IMR-90 (cell line): ENCODE results near the gene FRK. TPM values are rescaled to one million over a fixed set of nuclear protein-coding genes. Genes with fewer than 3 reads are reported as not detected.

Experiments used
- ATAC-seq: fragments of 200-7000 bp; cut with Tn5 transposase; 2 replicates; pipeline ENCODE4 v1.9.1; 2020; ENCODE audit warnings: low read depth, mild to moderate bottlenecking, moderate library complexity
- BruUV-seq: library from RNA; stranded (reverse); fragments of 400-500 nt; replicated peaks from 2 replicates; lab custom pipeline; 2021; lab: Mats Ljungman, UMichigan
- CTCF ChIA-PET: fragments of 300-600 bp; formaldehyde crosslinking; extraction: SDS; loops from one replicate; lab custom pipeline; 2021; ENCODE audit warnings: antibody characterized with exemption; lab: Yijun Ruan, JAX
- POLR2A ChIA-PET: fragments of 300-600 bp; sonication (Branson Sonifier 250); formaldehyde crosslinking; loops from one replicate; lab custom pipeline; 2022; ENCODE audit warnings: antibody characterized with exemption; ENCODE audit not compliant: unreplicated experiment; lab: Charles Lee
- DNase-seq: peaks from one replicate; pipeline ENCODE4 v3.0.0; 2013
- H2AFZ ChIP-seq: replicated peaks from 2 replicates; pipeline ENCODE3; 2013; ENCODE audit warnings: low read length, mild to moderate bottlenecking; ENCODE audit not compliant: poor library complexity
- H2AK5ac ChIP-seq: 2 replicates; pipeline ENCODE4 v1.6.1; 2013; ENCODE audit warnings: low read depth, low read length, inconsistent platforms
- H2AK9ac ChIP-seq: replicated peaks from 2 replicates; pipeline ENCODE3; 2013; ENCODE audit warnings: mild to moderate bottlenecking, low read depth, low read length, moderate library complexity; ENCODE audit not compliant: poor library complexity
- H2BK120ac ChIP-seq: 2 replicates; pipeline ENCODE4 v1.6.1; 2013; ENCODE audit warnings: low read depth, low read length, inconsistent platforms
- H2BK15ac ChIP-seq: 3 replicates; pipeline ENCODE4 v1.6.1; 2013; ENCODE audit warnings: low read depth, low read length, inconsistent platforms
- H2BK20ac ChIP-seq: 2 replicates; pipeline ENCODE4 v1.6.1; 2013; ENCODE audit warnings: low read depth, mild to moderate bottlenecking, inconsistent platforms, low read length, moderate library complexity
- H2BK5ac ChIP-seq: 2 replicates; pipeline ENCODE4 v1.6.1; 2013; ENCODE audit warnings: mild to moderate bottlenecking, low read depth, low read length, inconsistent platforms; ENCODE audit not compliant: poor library complexity, severe bottlenecking
- H3K14ac ChIP-seq: replicated peaks from 2 replicates; pipeline ENCODE4 v1.6.1; 2013; ENCODE audit warnings: low read depth, low read length, inconsistent platforms
- H3K18ac ChIP-seq: 2 replicates; pipeline ENCODE4 v1.6.1; 2013; ENCODE audit warnings: low read depth, low read length, control low read depth
- H3K23ac ChIP-seq: 2 replicates; pipeline ENCODE4 v1.6.1; 2013; ENCODE audit warnings: low read depth, low read length, inconsistent platforms
- H3K27ac ChIP-seq: 2 replicates; pipeline ENCODE4 v1.5.1; 2013; ENCODE audit warnings: mild to moderate bottlenecking, control low read depth, low read length; ENCODE audit not compliant: insufficient read depth
- H3K27me3 ChIP-seq: 2 replicates; pipeline ENCODE4 v1.6.1; 2013; ENCODE audit warnings: low read length; ENCODE audit not compliant: control insufficient read depth, insufficient read depth
- H3K36me3 ChIP-seq: 2 replicates; pipeline ENCODE4 v1.6.1; 2013; ENCODE audit warnings: low read length, mixed read lengths; ENCODE audit not compliant: control insufficient read depth, insufficient read depth
- H3K4ac ChIP-seq: 2 replicates; pipeline ENCODE4 v1.6.1; 2013; ENCODE audit warnings: low read depth, low read length, inconsistent platforms
- H3K4me1 ChIP-seq: 2 replicates; pipeline ENCODE4 v1.6.1; 2013; ENCODE audit warnings: low read length, mixed read lengths; ENCODE audit not compliant: control insufficient read depth, insufficient read depth
- H3K4me2 ChIP-seq: 2 replicates; pipeline ENCODE4 v1.6.1; 2013; ENCODE audit warnings: low read depth, mild to moderate bottlenecking, control low read depth, low read length, moderate library complexity
- H3K4me3 ChIP-seq: 2 replicates; pipeline ENCODE4 v1.5.1; 2013; ENCODE audit warnings: low read depth, mild to moderate bottlenecking, control low read depth, low read length, moderate library complexity; ENCODE audit not compliant: insufficient read depth
- H3K56ac ChIP-seq: 2 replicates; pipeline ENCODE4 v1.6.1; 2013; ENCODE audit warnings: low read length, inconsistent platforms; ENCODE audit not compliant: insufficient read depth; ENCODE audit errors: extremely low read depth
- H3K79me1 ChIP-seq, 2 experiments: 2 replicates each; pipeline ENCODE4 v1.6.1; 2013; ENCODE audit warnings: low read length in 2 of 2, inconsistent platforms in 1 of 2, low read depth in 1 of 2
- H3K9ac ChIP-seq: 2 replicates; pipeline ENCODE4 v1.6.1; 2013; ENCODE audit warnings: low read depth, low read length, control low read depth
- H3K9me1 ChIP-seq: 2 replicates; pipeline ENCODE4 v1.6.1; 2013; ENCODE audit warnings: low read length, inconsistent platforms; ENCODE audit not compliant: insufficient read depth
- H3K9me3 ChIP-seq: 2 replicates; pipeline ENCODE4 v1.6.1; 2013; ENCODE audit warnings: low read length; ENCODE audit not compliant: control insufficient read depth, insufficient read depth
- H4K20me1 ChIP-seq: 2 replicates; pipeline ENCODE4 v1.6.1; 2013; ENCODE audit warnings: low read length, inconsistent platforms; ENCODE audit not compliant: insufficient read depth
- H4K5ac ChIP-seq: 2 replicates; pipeline ENCODE4 v1.6.1; 2013; ENCODE audit warnings: mild to moderate bottlenecking, low read depth, low read length, control low read depth
- H4K8ac ChIP-seq, 2 experiments: 2 replicates each; pipeline ENCODE4 v1.6.1; 2013; ENCODE audit warnings: low read depth in 2 of 2, low read length in 2 of 2, control low read depth in 1 of 2, inconsistent platforms in 1 of 2
- H4K91ac ChIP-seq: 2 replicates; pipeline ENCODE4 v1.6.1; 2013; ENCODE audit warnings: low read depth, low read length, inconsistent platforms; ENCODE audit not compliant: insufficient read depth
- BHLHE40 ChIP-seq: fragments of 150-350 bp; IDR thresholded peaks from 2 replicates; pipeline ENCODE4 v1.6.1; 2016; ENCODE audit warnings: mild to moderate bottlenecking, low read depth, low read length
- CEBPB ChIP-seq: IDR thresholded peaks from 2 replicates; pipeline ENCODE4 v1.6.1; 2012; ENCODE audit warnings: low read depth, low read length, improper control_type of control experiment
- CHD1 ChIP-seq: IDR thresholded peaks from 2 replicates; pipeline ENCODE4 v1.6.1; 2012; ENCODE audit warnings: low read depth, low read length, improper control_type of control experiment
- MAZ ChIP-seq: IDR thresholded peaks from 2 replicates; pipeline ENCODE4 v1.6.1; 2012; ENCODE audit warnings: low read depth, mild to moderate bottlenecking, low read length, improper control_type of control experiment, moderate library complexity, borderline replicate concordance
- MXI1 ChIP-seq: IDR thresholded peaks from 2 replicates; pipeline ENCODE4 v1.6.1; 2012; ENCODE audit warnings: low read depth, mild to moderate bottlenecking, low read length, moderate library complexity, borderline replicate concordance
- RCOR1 ChIP-seq: IDR thresholded peaks from 2 replicates; pipeline ENCODE4 v1.6.1; 2012; ENCODE audit warnings: mild to moderate bottlenecking, low read length, improper control_type of control experiment; ENCODE audit not compliant: insufficient replicate concordance
- RFX5 ChIP-seq: IDR thresholded peaks from 2 replicates; pipeline ENCODE4 v1.8.0; 2012; ENCODE audit warnings: low read depth, mild to moderate bottlenecking, low read length, moderate library complexity
- SMC3 ChIP-seq: fragments of 150-350 bp; IDR thresholded peaks from 2 replicates; pipeline ENCODE4 v1.6.1; 2016; ENCODE audit warnings: low read depth, mild to moderate bottlenecking, antibody characterized with exemption, low read length, moderate library complexity
- WGBS, 2 experiments: methylation state at CpG; one replicate each; pipeline versions ENCODE4 v1.1.5 to v1.1.7; 2013; ENCODE audit warnings: missing lambda C conversion rate in 2 of 2; ENCODE audit not compliant: insufficient read length in 1 of 2; ENCODE audit errors: extremely low coverage in 2 of 2; 5-methylcytosine and 5-hydroxymethylcytosine counted together
- dilution Hi-C: fragments of 300-500 bp; cut with HindIII; formaldehyde crosslinking; loops from one replicate; pipeline ENCODE4 v1.14.3; 2018; ENCODE audit warnings: low sequenced_read_pairs; ENCODE audit not compliant: unreplicated experiment
- in situ Hi-C: fragments of 300-500 bp; cut with MboI; formaldehyde crosslinking; loops from 3 replicates; pipeline ENCODE4 v1.14.3; 2019; ENCODE audit warnings: low sequenced_read_pairs, inconsistent platforms, mixed read lengths
- intact Hi-C: fragments of 100-400 bp; cut with micrococcal nuclease; formaldehyde crosslinking; loops from 2 replicates; pipeline ENCODE4 v1.10.0; 2022
- polyA plus RNA-seq, 3 experiments: library from polyadenylated mRNA; depleted of rRNA; stranded (reverse); fragments of >200 nt; gene quantifications; 2 replicates each; pipeline ENCODE4 v1.2.3, GENCODE V29; 2012; ENCODE audit warnings: low replicate concordance in 1 of 3
- total RNA-seq: library from RNA; depleted of rRNA; stranded (reverse); fragments of >200 nt; gene quantifications from 2 replicates; pipeline ENCODE4 v1.2.3, GENCODE V29; 2012

Gene FRK
- total and polyA plus RNA-seq, 2 of the 4 experiments (the other 2 are of a cell fraction), result under 0.01 to 0.02 TPM

DNA sequence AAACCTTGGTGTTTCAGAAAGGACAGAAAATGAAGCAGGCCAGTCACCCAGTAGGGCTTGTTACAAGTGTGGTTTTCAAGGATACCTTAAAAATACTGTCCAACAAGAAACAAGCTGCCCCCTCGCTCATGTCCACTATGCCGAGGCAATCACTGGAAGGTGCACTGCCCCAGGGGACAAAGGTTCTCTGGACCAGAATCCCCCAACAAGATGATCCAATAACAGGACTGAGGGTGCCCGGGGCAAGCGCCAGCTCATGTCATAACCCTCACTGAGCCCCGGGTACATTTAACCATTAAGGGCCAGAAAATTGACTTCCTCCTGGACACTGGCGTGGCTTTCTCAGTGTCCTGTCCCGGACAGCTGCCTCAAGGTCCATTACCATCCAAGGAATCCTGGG is 33.4 kb upstream of the FRK start:
- Histone ChIP-seq H3K14ac (no peak overlapping the region), H4K91ac (no peak overlapping the region), H2AK9ac (no peak overlapping the region), H3K56ac (no peak overlapping the region), H4K8ac (no peak overlapping the region), H3K4me3 (no peak overlapping the region), H3K4me1 (peaks cover 4% of the 10 kb centered on the region; the same call in 1 of the 2 replicates), H3K27ac (no peak overlapping the region), H2AK5ac (no peak overlapping the region), H3K9me1 (no peaks in the 10 kb centered on the region), H3K27me3 (no peaks in the 10 kb centered on the region), H2BK15ac (no peak overlapping the region), H3K79me1 (no peaks in the 10 kb centered on the region), H3K23ac (no peak overlapping the region), H3K9me3 (peaks cover 4% of the 10 kb centered on the region), H2AFZ (no peak overlapping the region), H4K5ac (no peak overlapping the region), H3K9ac (no peak overlapping the region), H3K4me2 (no peak overlapping the region), H3K4ac (no peak overlapping the region), H2BK5ac (no peak overlapping the region), H3K18ac (no peak overlapping the region; the same call in 1 of the 2 replicates), H2BK120ac (no peak overlapping the region), H3K36me3 (no peaks in the 10 kb centered on the region), H4K20me1 (no peaks in the 10 kb centered on the region), H2BK20ac (no peak overlapping the region)
- DNase-seq (no peak), ATAC-seq (no peak)
- intact Hi-C loops (loop anchor here (10.0 kb wide), 2 partner anchors 609 to 1349 kb away; no protein-coding TSS in a partner anchor), dilution Hi-C loops (no loop called here), in situ Hi-C loops (no loop called here)
- BruUV-seq, result no TSS peak
- WGBS, 2 experiments, result 92% methylated on average over 5 of the region's 7 CpGs; no CpG with 5 or more reads in 1 of the 2 experiments
- ChIA-PET POLR2A (no interaction called here), CTCF (no interaction called here)
- TF ChIP-seq RFX5 (no peak), BHLHE40 (no peak), CEBPB (no peak), MXI1 (no peak), RCOR1 (no peak), CHD1 (no peak), MAZ (no peak), SMC3 (no peak)
